H1 (cell line): ENCODE results near the gene STK11. TPM values are rescaled to one million over a fixed set of nuclear protein-coding genes. Genes with fewer than 3 reads are reported as not detected.

Experiments
- CTCF ChIA-PET: fragments of 300-600 bp; sonication (Branson Sonifier 250); formaldehyde crosslinking; loops from one replicate; lab custom pipeline; 2021; ENCODE audit not compliant: partially characterized antibody; lab: Charles Lee
- POLR2A ChIA-PET: fragments of 300-600 bp; sonication (Branson Sonifier 250); formaldehyde crosslinking; loops from one replicate; lab custom pipeline; 2021; ENCODE audit warnings: inconsistent platforms; ENCODE audit not compliant: partially characterized antibody; lab: Charles Lee
- DNase-seq, 2 experiments: peaks; one replicate each; pipeline versions ENCODE4 v3.0.0 to v3.0.0-alpha.2; 2010 to 2022; ENCODE audit warnings: low spot score in 2 of 2, low read depth in 1 of 2, mixed read lengths in 1 of 2
- FAIRE-seq: peaks from 2 replicates; lab custom pipeline; 2011; peaks lifted over from hg19 to GRCh38; lab: Jason Lieb, UNC
- H2AFZ ChIP-seq: 2 replicates; pipeline ENCODE4 v1.8.1; 2012; ENCODE audit warnings: low read length, inconsistent platforms
- H2AK5ac ChIP-seq: 2 replicates; pipeline ENCODE4 v1.6.1; 2013; ENCODE audit warnings: low read depth, low read length
- H2BK120ac ChIP-seq: replicated peaks from 2 replicates; pipeline ENCODE3; 2013; ENCODE audit warnings: low read depth, low read length, inconsistent platforms
- H2BK12ac ChIP-seq: 2 replicates; pipeline ENCODE4 v1.6.1; 2013; ENCODE audit warnings: low read depth, low read length
- H2BK15ac ChIP-seq: 2 replicates; pipeline ENCODE4 v1.6.1; 2013; ENCODE audit warnings: low read length
- H2BK20ac ChIP-seq: 2 replicates; pipeline ENCODE4 v1.6.1; 2013; ENCODE audit warnings: low read length
- H2BK5ac ChIP-seq: 2 replicates; pipeline ENCODE4 v1.6.1; 2013; ENCODE audit warnings: low read depth, low read length
- H3K14ac ChIP-seq: 2 replicates; pipeline ENCODE4 v1.6.1; 2013; ENCODE audit warnings: inconsistent platforms; ENCODE audit not compliant: insufficient read length
- H3K18ac ChIP-seq: 2 replicates; pipeline ENCODE4 v1.6.1; 2013; ENCODE audit warnings: low read length; ENCODE audit errors: extremely low read depth
- H3K23ac ChIP-seq: 2 replicates; pipeline ENCODE4 v1.6.1; 2013; ENCODE audit warnings: inconsistent platforms; ENCODE audit not compliant: insufficient read length
- H3K23me2 ChIP-seq: 2 replicates; pipeline ENCODE4 v1.6.1; 2013; ENCODE audit warnings: low read depth, low read length
- H3K27ac ChIP-seq: 2 replicates; pipeline ENCODE4 v1.6.1; 2011; ENCODE audit warnings: low read depth, low read length, inconsistent platforms
- H3K27me3 ChIP-seq, 4 experiments: replicated peaks in 1 of 4; 1 replicate in 1 of 4; 2 replicates in 3 of 4; pipeline versions ENCODE4 v1.6.1 to v1.8.1; 2011 to 2013; ENCODE audit warnings: low read length in 3 of 4, mild to moderate bottlenecking in 3 of 4, inconsistent platforms in 2 of 4, mixed read lengths in 2 of 4, moderate library complexity in 1 of 4; ENCODE audit not compliant: control insufficient read depth in 3 of 4, insufficient read depth in 3 of 4; ENCODE audit errors: extremely low read depth in 1 of 4
- H3K36me3 ChIP-seq, 4 experiments: 2 replicates each; pipeline versions ENCODE4 v1.6.1 to v1.8.1; 2011 to 2013; ENCODE audit warnings: mild to moderate bottlenecking in 4 of 4, low read length in 3 of 4, moderate library complexity in 2 of 4, control low read depth in 1 of 4, inconsistent platforms in 1 of 4; ENCODE audit not compliant: insufficient read depth in 4 of 4, control insufficient read depth in 2 of 4
- H3K4ac ChIP-seq: replicated peaks from 2 replicates; pipeline ENCODE3; 2013; ENCODE audit warnings: low read length, low read depth, mixed read lengths, inconsistent platforms; ENCODE audit not compliant: insufficient read length
- H3K4me1 ChIP-seq, 4 experiments: replicated peaks in 1 of 4; 1 replicate in 1 of 4; 2 replicates in 3 of 4; pipeline versions ENCODE4 v1.6.1 to v1.8.1; 2011 to 2013; ENCODE audit warnings: low read length in 3 of 4, inconsistent platforms in 2 of 4, mixed read lengths in 1 of 4; ENCODE audit not compliant: insufficient read depth in 4 of 4, control insufficient read depth in 3 of 4
- H3K4me2 ChIP-seq, 2 experiments: 2 replicates each; pipeline versions ENCODE4 v1.6.1 to v1.8.1; 2011 to 2013; ENCODE audit warnings: low read depth in 2 of 2, low read length in 2 of 2, control low read depth in 1 of 2, inconsistent platforms in 1 of 2, mild to moderate bottlenecking in 1 of 2; ENCODE audit not compliant: insufficient read depth in 1 of 2
- H3K4me3 ChIP-seq, 4 experiments: fragments of 200-600, 300-600 bp in 1 of 4; sonication (generic), shearing (Covaris generic), sonication (Bioruptor Twin) in 1 of 4; 2 replicates each; pipeline versions ENCODE4 v1.5.1 to v1.8.1; 2011 to 2016; ENCODE audit warnings: low read length in 4 of 4, low read depth in 3 of 4, control low read depth in 2 of 4, inconsistent platforms in 2 of 4, mild to moderate bottlenecking in 2 of 4, mixed read lengths in 1 of 4, moderate library complexity in 1 of 4; ENCODE audit not compliant: insufficient read depth in 2 of 4; ENCODE audit errors: extremely low read depth in 1 of 4
- H3K56ac ChIP-seq: replicated peaks from 2 replicates; pipeline ENCODE3; 2013; ENCODE audit warnings: low read depth, mild to moderate bottlenecking, mixed read lengths, low read length, inconsistent platforms; ENCODE audit not compliant: insufficient read length
- H3K79me1 ChIP-seq: 2 replicates; pipeline ENCODE4 v1.6.1; 2013; ENCODE audit warnings: low read depth, low read length, control low read depth
- H3K79me2 ChIP-seq, 2 experiments: 2 replicates each; pipeline versions ENCODE4 v1.6.1 to v1.8.1; 2012 to 2013; ENCODE audit warnings: low read length in 2 of 2, mild to moderate bottlenecking in 2 of 2, inconsistent platforms in 1 of 2; ENCODE audit not compliant: insufficient read depth in 2 of 2, control insufficient read depth in 1 of 2
- H3K9ac ChIP-seq, 4 experiments: replicated peaks in 1 of 4; 1 replicate in 1 of 4; 2 replicates in 3 of 4; pipeline versions ENCODE4 v1.6.1 to v1.8.1; 2011 to 2013; ENCODE audit warnings: low read depth in 3 of 4, low read length in 3 of 4, control low read depth in 2 of 4, mild to moderate bottlenecking in 2 of 4, moderate library complexity in 2 of 4, inconsistent platforms in 1 of 4; ENCODE audit errors: extremely low read depth in 1 of 4
- H3K9me3 ChIP-seq, 2 experiments: 2 replicates each; pipeline versions ENCODE4 v1.6.1 to v1.8.1; 2012 to 2013; ENCODE audit warnings: mild to moderate bottlenecking in 2 of 2, moderate library complexity in 2 of 2, control low read depth in 1 of 2, inconsistent platforms in 1 of 2, low read depth in 1 of 2, low read length in 1 of 2, mixed read lengths in 1 of 2; ENCODE audit not compliant: insufficient read depth in 2 of 2
- H4K20me1 ChIP-seq, 2 experiments: replicated peaks in 1 of 2; 2 replicates each; pipeline versions ENCODE3 to v1.8.1; 2011 to 2013; ENCODE audit warnings: inconsistent platforms in 2 of 2, low read length in 2 of 2, mild to moderate bottlenecking in 1 of 2; ENCODE audit not compliant: insufficient read depth in 2 of 2, control insufficient read depth in 1 of 2
- H4K5ac ChIP-seq: 2 replicates; pipeline ENCODE4 v1.6.1; 2013; ENCODE audit warnings: low read length, low read depth, mixed read lengths, inconsistent platforms; ENCODE audit not compliant: insufficient read length
- H4K8ac ChIP-seq: 2 replicates; pipeline ENCODE4 v1.8.0; 2013; ENCODE audit warnings: mild to moderate bottlenecking, moderate library complexity, low read length, inconsistent platforms; ENCODE audit not compliant: insufficient read depth; ENCODE audit errors: extremely low read depth
- H4K91ac ChIP-seq: replicated peaks from 2 replicates; pipeline ENCODE3; 2013; ENCODE audit warnings: low read length, mixed read lengths, inconsistent platforms; ENCODE audit not compliant: insufficient read length
- KDM5A ChIP-seq: fragments of 200-600 bp; IDR thresholded peaks from 2 replicates; pipeline ENCODE4 v1.7.1; 2012; ENCODE audit warnings: mild to moderate bottlenecking, low read length, inconsistent platforms, mixed read lengths
- NANOG ChIP-seq: IDR thresholded peaks from 2 replicates; pipeline ENCODE4 v1.6.1; 2011; ENCODE audit warnings: low read length, low read depth, mild to moderate bottlenecking, inconsistent platforms; ENCODE audit not compliant: insufficient read depth, poor library complexity, severe bottlenecking
- PHF8 ChIP-seq: fragments of 200-600 bp; sonication (generic); conservative IDR thresholded peaks from 2 replicates; pipeline ENCODE4 v1.7.1; 2012; ENCODE audit warnings: low read depth, mild to moderate bottlenecking, inconsistent platforms, low read length, moderate library complexity
- POLR2A ChIP-seq, 2 experiments: IDR thresholded peaks; 1 replicate in 1 of 2; 2 replicates in 1 of 2; pipeline ENCODE4 v1.6.1; 2011; ENCODE audit warnings: low read depth in 2 of 2, low read length in 2 of 2, mild to moderate bottlenecking in 2 of 2; ENCODE audit errors: control extremely low read depth in 1 of 2
- TAF7 ChIP-seq: optimal IDR thresholded peaks from 2 replicates; pipeline ENCODE3; 2011; ENCODE audit warnings: low read depth, mild to moderate bottlenecking, inconsistent platforms, low read length, moderate library complexity, borderline replicate concordance
- YY1 ChIP-seq: IDR thresholded peaks from 2 replicates; pipeline ENCODE4 v1.6.1; 2011; ENCODE audit warnings: low read depth, mild to moderate bottlenecking, low read length
- WGBS, 2 experiments: shearing (Covaris generic) in 1 of 2; methylation state at CpG; one replicate each; pipeline versions ENCODE4 v1.1.6 to v1.1.7; 2013 to 2015; ENCODE audit warnings: low lambda C conversion rate in 2 of 2, mixed read lengths in 2 of 2, inconsistent platforms in 1 of 2, low coverage in 1 of 2, missing lambda C conversion rate in 1 of 2; ENCODE audit not compliant: insufficient replicate concordance in 2 of 2, insufficient coverage in 1 of 2, insufficient read length in 1 of 2; ENCODE audit errors: extremely low coverage in 1 of 2, missing lambda C conversion rate in 1 of 2; 5-methylcytosine and 5-hydroxymethylcytosine counted together
- polyA plus RNA-seq, 7 experiments: library from polyadenylated mRNA; depleted of rRNA in 3 of 7; stranded (reverse) in 5 of 7; unstranded in 2 of 7; fragments of >200 nt in 5 of 7; fragments of 200-250 nt in 2 of 7; gene quantifications; 1 replicate in 5 of 7; 2 replicates in 1 of 7; 4 replicates in 1 of 7; pipeline versions ENCODE4 v1.2.1 to v1.2.3, GENCODE V29; 2011 to 2013; ENCODE audit warnings: missing spikeins in 2 of 7, mixed read lengths in 2 of 7
- total RNA-seq: library from RNA; stranded (reverse); fragmentation: NEBNext Ultra II Directional; extraction: Animal tissue kit (Norgen Biotek cat#: 25700); gene quantifications from 2 replicates; pipeline ENCODE4 v1.2.1, GENCODE V29; 2021
- TF ChIP-seq, protein P1 (sequence below): IDR thresholded peaks from 2 replicates; pipeline ENCODE4 v1.6.1; 2012; ENCODE audit warnings: low read length, inconsistent platforms
- TF ChIP-seq, protein P2 (sequence below): IDR thresholded peaks from 2 replicates; pipeline ENCODE4 v1.6.1; 2012; ENCODE audit warnings: inconsistent platforms

The STK11 gene
- total and polyA plus RNA-seq, 2 of the 8 experiments (the other 6 are each of a cell fraction or from before 2014, with no cell fraction given): 45.3 to 70.7 TPM

DNA sequence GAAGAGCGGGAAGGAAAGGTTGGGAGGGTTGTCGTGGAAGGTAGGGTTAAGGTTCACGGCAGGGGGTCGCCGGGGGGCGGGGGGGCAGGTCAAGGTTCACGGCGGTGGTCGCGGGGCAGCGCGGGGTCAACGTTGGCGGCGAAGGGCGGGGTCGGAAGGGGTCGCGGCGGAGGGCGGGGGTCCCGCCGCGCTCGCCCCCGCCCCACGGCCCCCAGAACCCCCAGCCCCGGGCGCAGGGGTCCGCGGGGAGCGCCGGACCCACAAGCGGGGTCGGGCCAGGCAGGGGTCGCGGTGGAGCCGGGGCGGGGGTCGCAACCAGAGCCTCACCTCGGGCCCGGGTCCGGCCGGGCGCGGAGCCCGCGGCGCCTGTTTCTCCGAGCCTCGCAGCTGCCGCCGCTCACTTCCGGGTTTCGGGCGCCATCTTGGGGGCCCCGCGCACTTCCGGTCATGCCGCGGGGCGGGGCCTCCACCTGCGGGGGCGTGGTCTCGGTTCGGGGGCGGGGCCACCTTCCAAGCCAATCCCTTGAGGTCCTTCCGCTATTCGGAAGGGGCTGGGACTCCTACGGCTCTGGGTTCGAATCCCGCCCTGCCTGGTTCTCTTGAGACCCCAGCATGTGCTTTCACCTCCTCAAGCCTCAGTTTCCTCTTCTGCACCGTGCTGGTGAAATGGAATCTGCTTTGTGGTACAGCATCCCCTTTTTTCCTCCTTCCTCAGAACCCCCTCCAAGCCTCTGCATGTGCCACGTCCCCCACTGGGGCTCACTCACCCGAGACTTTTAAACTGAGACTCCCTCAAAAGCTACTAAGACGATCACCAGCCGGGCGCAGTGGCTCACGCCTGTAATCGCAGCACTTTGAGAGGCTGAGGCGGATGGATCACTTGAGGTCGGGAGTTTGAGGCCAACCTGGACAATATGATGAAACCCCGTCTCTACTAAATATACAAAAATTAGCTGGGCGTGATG is 31.5 kb upstream of the STK11 start, which contains the start of gene SBNO2:
Gene SBNO2 (minus strand): TSS at position 424 of the 965 bp plus-strand sequence. CDS start 19,992 bp downstream, outside the sequence.
- H2BK15ac ChIP-seq: peak within 1 kb of the TSS; percentile 72; the same call in 1 of the 2 replicates
- peak within 1 kb of the TSS; percentile 78 for H4K5ac ChIP-seq
- H2BK20ac ChIP-seq: peak within 1 kb of the TSS; percentile 32; the same call in 1 of the 2 replicates
- H4K20me1 ChIP-seq: peaks cover 0 to 17% of the 10 kb centered on the region in 2 experiments
- H3K4me2 ChIP-seq: peak within 1 kb of the TSS; percentile 72 to 86
- peak within 1 kb of the TSS; percentile 53; the same call in 1 of the 2 replicates for H3K27ac ChIP-seq
- H3K79me1 ChIP-seq: peaks cover 26% of the 10 kb centered on the region
- H2AFZ ChIP-seq: no peak within 1 kb of the TSS
- no peak within 1 kb of the TSS for H3K14ac ChIP-seq
- peak within 1 kb of the TSS; percentile 69 for H3K56ac ChIP-seq
- WGBS, 2 experiments: 39% methylated on average over 30 of the region's 84 CpGs; no CpG with 5 or more reads in 1 of the 2 experiments
- peak within 1 kb of the TSS; percentile 72 to 100 (median 78) for H3K4me3 ChIP-seq
- H3K18ac ChIP-seq: peak within 1 kb of the TSS; percentile 71
- peak; percentile 70 to 100 for DNase-seq
- no peaks in the 10 kb centered on the region; a peak in 1 of 7 replicates for H3K27me3 ChIP-seq
- peak within 1 kb of the TSS; percentile 84 for H4K91ac ChIP-seq
- peaks cover 0 to 2% (median 0%) of the 10 kb centered on the region in 4 experiments; a peak in 1 of 8 replicates for H3K36me3 ChIP-seq
- no peak within 1 kb of the TSS for H3K23ac ChIP-seq
- peaks cover 10 to 44% of the 10 kb centered on the region in 2 experiments for H3K79me2 ChIP-seq
- CTCF ChIA-PET: interaction anchor here (3.7 kb wide), 1 partner anchor 61 kb away, joined by 17 read pairs; no protein-coding TSS in a partner anchor
- H3K4ac ChIP-seq: peak within 1 kb of the TSS; percentile 97
- POLR2A ChIA-PET: no interaction called here
- H3K9ac ChIP-seq: peak within 1 kb of the TSS; percentile 48 to 77 (median 53); a peak in 6 of 7 replicates
- 0 out of 2 replicates have a peak within 1 kb of the TSS, but pooled peaks have one; percentile 65 for H2AK5ac ChIP-seq
- H2BK5ac ChIP-seq: peak within 1 kb of the TSS; percentile 71; the same call in 1 of the 2 replicates
- peaks cover 0 to 26% (median 14%) of the 10 kb centered on the region in 4 experiments; a peak in 5 of 7 replicates for H3K4me1 ChIP-seq
- peak within 1 kb of the TSS; percentile 81 for H4K8ac ChIP-seq
- H2BK12ac ChIP-seq: 0 out of 2 replicates have a peak within 1 kb of the TSS, but pooled peaks have one; percentile 2
- H3K23me2 ChIP-seq: peaks cover 14% of the 10 kb centered on the region
- FAIRE-seq: no peak
- H3K9me3 ChIP-seq: no peaks in the 10 kb centered on the region
- H2BK120ac ChIP-seq: peak within 1 kb of the TSS; percentile 79
- peak in 1 of 2 experiments; percentile 77; a peak in 2 of 3 replicates for TF ChIP-seq POLR2A (IDR thresholded peaks at IDR 0.05; ENCODE audit: control extremely low read depth in 1 of 2, low read depth in 2 of 2, low read length in 2 of 2)
- TF ChIP-seq KDM5A: 0 out of 2 replicates have a peak, but pooled peaks have one; percentile 44
- TF ChIP-seq, protein P1, sequence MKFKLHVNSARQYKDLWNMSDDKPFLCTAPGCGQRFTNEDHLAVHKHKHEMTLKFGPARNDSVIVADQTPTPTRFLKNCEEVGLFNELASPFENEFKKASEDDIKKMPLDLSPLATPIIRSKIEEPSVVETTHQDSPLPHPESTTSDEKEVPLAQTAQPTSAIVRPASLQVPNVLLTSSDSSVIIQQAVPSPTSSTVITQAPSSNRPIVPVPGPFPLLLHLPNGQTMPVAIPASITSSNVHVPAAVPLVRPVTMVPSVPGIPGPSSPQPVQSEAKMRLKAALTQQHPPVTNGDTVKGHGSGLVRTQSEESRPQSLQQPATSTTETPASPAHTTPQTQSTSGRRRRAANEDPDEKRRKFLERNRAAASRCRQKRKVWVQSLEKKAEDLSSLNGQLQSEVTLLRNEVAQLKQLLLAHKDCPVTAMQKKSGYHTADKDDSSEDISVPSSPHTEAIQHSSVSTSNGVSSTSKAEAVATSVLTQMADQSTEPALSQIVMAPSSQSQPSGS: no peak
- peak; percentile 77 for TF ChIP-seq PHF8
- TF ChIP-seq, protein P2, sequence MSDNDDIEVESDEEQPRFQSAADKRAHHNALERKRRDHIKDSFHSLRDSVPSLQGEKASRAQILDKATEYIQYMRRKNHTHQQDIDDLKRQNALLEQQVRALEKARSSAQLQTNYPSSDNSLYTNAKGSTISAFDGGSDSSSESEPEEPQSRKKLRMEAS: peak; percentile 46
- TF ChIP-seq NANOG: no peak
- peak; percentile 83 for TF ChIP-seq TAF7
- TF ChIP-seq YY1: peak; percentile 98
